Placental pericyte (primary cell): Measurements from ENCODE around the gene KRTAP13-1. TPM values are rescaled to one million over a fixed set of nuclear protein-coding genes. Genes with fewer than 3 reads are reported as not detected.

ENCODE experiments used
- small RNA-seq: library from RNA; depleted of rRNA; stranded (forward); fragments of <200 nt; gene quantifications from one replicate; pipeline ENCODE3, GENCODE V24; 2012; ENCODE audit warnings: low replicate concordance
- total RNA-seq: library from RNA; depleted of rRNA; stranded (reverse); fragments of >200 nt; gene quantifications from 2 replicates; pipeline ENCODE4 v1.2.3, GENCODE V29; 2012

KRTAP13-1 gene, protein sequence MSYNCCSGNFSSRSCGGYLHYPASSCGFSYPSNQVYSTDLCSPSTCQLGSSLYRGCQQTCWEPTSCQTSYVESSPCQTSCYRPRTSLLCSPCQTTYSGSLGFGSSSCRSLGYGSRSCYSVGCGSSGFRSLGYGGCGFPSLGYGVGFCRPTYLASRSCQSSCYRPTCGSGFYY
- not detected in 2 replicates for total RNA-seq

DNA sequence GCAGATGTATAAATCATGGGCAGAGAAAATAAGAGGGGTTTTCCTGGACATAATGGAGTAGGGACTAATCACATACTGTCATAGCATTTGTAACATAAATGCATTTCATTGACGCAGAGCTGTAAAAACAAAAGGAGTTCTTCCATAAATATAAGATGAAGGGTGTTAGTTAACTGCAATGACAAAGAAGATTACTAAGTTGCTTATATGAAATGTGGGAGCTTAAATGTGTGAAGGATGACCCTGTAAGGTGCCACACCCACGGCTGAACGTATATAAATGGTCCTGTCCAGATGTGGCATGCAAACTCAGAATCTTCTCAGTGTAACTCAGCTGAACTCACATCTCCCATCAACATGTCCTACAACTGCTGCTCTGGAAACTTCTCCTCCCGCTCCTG is at the start of gene KRTAP13-1:
Gene KRTAP13-1, plus strand, starts transcription at position 301 of the 400 bp plus-strand sequence. Its CDS starts 56 bp downstream, at position 357.

GRCh38 chr21:30348506-30348905 is 47.3 kb upstream of the KRTAP13-1 start, which contains the start of gene KRTAP23-1:
TSS of gene KRTAP23-1 (minus strand) at chr21:30348606. CDS start at chr21:30348606, 0 bp downstream.

DNA sequence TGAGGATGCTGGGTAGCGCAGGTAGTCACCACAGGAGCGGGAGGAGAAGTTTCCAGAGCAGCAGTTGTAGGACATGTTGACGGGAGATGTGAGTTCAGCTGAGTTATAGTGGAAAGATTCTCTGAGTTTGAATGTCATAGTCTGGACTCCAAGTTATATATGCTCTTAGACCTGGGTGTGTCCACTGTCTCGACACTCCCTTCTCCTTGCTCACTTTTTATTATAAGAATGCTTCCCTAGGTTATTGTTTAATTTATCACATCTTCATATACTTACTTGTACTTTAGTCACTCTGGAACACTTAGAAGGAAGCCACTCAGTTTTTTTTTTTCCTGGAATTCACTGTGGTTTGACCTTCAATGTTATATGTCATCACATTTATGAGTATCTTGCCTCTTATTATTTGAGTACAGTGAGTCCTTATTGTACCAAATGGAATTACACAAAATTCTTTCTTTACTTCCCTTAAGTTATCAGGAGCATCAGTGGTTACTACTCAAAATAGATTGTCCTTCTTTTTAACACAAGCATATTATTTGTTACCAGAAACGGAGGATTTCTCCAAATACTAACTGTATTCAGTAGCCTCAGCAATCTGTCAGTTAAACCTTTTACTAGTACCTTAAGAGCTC is 23.6 kb upstream of the KRTAP13-1 start, which contains the start of gene KRTAP13-2:
Gene KRTAP13-2, minus strand, starts transcription at position 133 of the 632 bp plus-strand sequence. Its CDS starts 58 bp downstream, at position 75.

GRCh38 chr21:30425826-30426225 is 30.0 kb downstream of the KRTAP13-1 start, which contains the start of gene KRTAP13-3:
TSS of gene KRTAP13-3 (minus strand) at chr21:30425926. CDS start at chr21:30425912, 14 bp downstream.

GRCh38 chr21:30430170-30430655 is 34.4 kb downstream of the KRTAP13-1 start, which contains the start of gene KRTAP13-4:
TSS of gene KRTAP13-4 (plus strand) at chr21:30430220. CDS start at chr21:30430276, 56 bp downstream.

GRCh38 chr21:30439975-30440374 is 44.1 kb downstream of the KRTAP13-1 start, which contains the start of gene KRTAP15-1:
TSS of gene KRTAP15-1 (plus strand) at chr21:30440275. CDS start at chr21:30440328, 53 bp downstream.

Small RNAs within 50 kb of the gene (small RNA-seq; reads per million reads assigned to genes)
- not detected for gene KRTAP23-1
- gene MIR4327 = not detected

Other genes starting within 250 kb of the KRTAP13-1 start
- not detected in 2 replicates for gene CLDN17, start 229.2 kb upstream of the KRTAP13-1 start, total RNA-seq
- not detected in 2 replicates for gene CLDN8, start 179.9 kb upstream of the KRTAP13-1 start, total RNA-seq
- gene KRTAP24-1, start 113.1 kb upstream of the KRTAP13-1 start, total RNA-seq = not detected in 2 replicates
- not detected in 2 replicates for gene KRTAP25-1, start 106.5 kb upstream of the KRTAP13-1 start, total RNA-seq
- gene KRTAP26-1, start 75.7 kb upstream of the KRTAP13-1 start, total RNA-seq = not detected in 2 replicates
- not detected in 2 replicates for gene KRTAP27-1, start 58.3 kb upstream of the KRTAP13-1 start, total RNA-seq
- gene KRTAP23-1, start 47.4 kb upstream of the KRTAP13-1 start, total RNA-seq = not detected in 2 replicates
- gene KRTAP13-2, start 23.8 kb upstream of the KRTAP13-1 start, total RNA-seq = not detected in 2 replicates
- not detected in 2 replicates for gene KRTAP13-3, start 29.9 kb downstream of the KRTAP13-1 start, total RNA-seq
- gene KRTAP13-4, start 34.2 kb downstream of the KRTAP13-1 start, total RNA-seq = not detected in 2 replicates
- gene KRTAP15-1, start 44.2 kb downstream of the KRTAP13-1 start, total RNA-seq = not detected in 2 replicates
- not detected in 2 replicates for gene KRTAP19-1, start 84.3 kb downstream of the KRTAP13-1 start, total RNA-seq
- gene KRTAP19-2, start 91.4 kb downstream of the KRTAP13-1 start, total RNA-seq = not detected in 2 replicates
- not detected in 2 replicates for gene KRTAP19-3, start 96.0 kb downstream of the KRTAP13-1 start, total RNA-seq
- gene KRTAP19-4, start 101.1 kb downstream of the KRTAP13-1 start, total RNA-seq = not detected in 2 replicates
- gene KRTAP19-5, start 106.1 kb downstream of the KRTAP13-1 start, total RNA-seq = not detected in 2 replicates
- gene KRTAP19-6, start 145.8 kb downstream of the KRTAP13-1 start, total RNA-seq = not detected in 2 replicates
- not detected in 2 replicates for gene KRTAP19-7, start 165.3 kb downstream of the KRTAP13-1 start, total RNA-seq
- gene KRTAP22-2, start 194.4 kb downstream of the KRTAP13-1 start, total RNA-seq = not detected in 2 replicates
- gene KRTAP6-3, start 196.4 kb downstream of the KRTAP13-1 start, total RNA-seq = not detected in 2 replicates
- not detected in 2 replicates for gene KRTAP6-2, start 202.9 kb downstream of the KRTAP13-1 start, total RNA-seq
- gene KRTAP22-1, start 205.1 kb downstream of the KRTAP13-1 start, total RNA-seq = not detected in 2 replicates
- not detected in 2 replicates for gene KRTAP6-1, start 217.9 kb downstream of the KRTAP13-1 start, total RNA-seq
- gene KRTAP20-1, start 220.4 kb downstream of the KRTAP13-1 start, total RNA-seq = not detected in 2 replicates
- not detected in 2 replicates for gene KRTAP20-4, start 224.6 kb downstream of the KRTAP13-1 start, total RNA-seq
- not detected in 2 replicates for gene KRTAP20-2, start 239.2 kb downstream of the KRTAP13-1 start, total RNA-seq
- gene KRTAP20-3, start 246.8 kb downstream of the KRTAP13-1 start, total RNA-seq = not detected in 2 replicates